Adrenal gland (tissue), 12 donors: ENCODE results near the gene EPHB2. TPM values are rescaled to one million over a fixed set of nuclear protein-coding genes. Genes with fewer than 3 reads are reported as not detected.
"Not testable (repeated sequence)": the region's sequence is repeated elsewhere in the genome, so short reads cannot be mapped to it uniquely, and the experiment has no call there.

Experiments
- DNase-seq, 7 donors: peaks; one replicate each; pipeline ENCODE4 v3.0.0-alpha.2; 2019 to 2020
- H3K27ac ChIP-seq, 5 donors: fragments of 200-600 bp; sonication (generic) in 4 of 5; 1 replicate in 3 of 5; 2 replicates in 2 of 5; pipeline versions ENCODE4 v1.5.1 to v1.8.0; 2016 to 2020; ENCODE audit warnings: mild to moderate bottlenecking in 1 of 5
- H3K27me3 ChIP-seq: fragments of 200-600 bp; 2 replicates; pipeline ENCODE4 v1.8.0; 2021
- H3K36me3 ChIP-seq, 2 donors: fragments of 200-600 bp; replicated peaks in 1 of 2; 1 replicate in 1 of 2; 2 replicates in 1 of 2; pipeline versions ENCODE4 v1.5.1 to v1.8.0; 2018 to 2022
- H3K4me1 ChIP-seq, 2 donors: fragments of 200-600 bp; replicated peaks in 1 of 2; 1 replicate in 1 of 2; 2 replicates in 1 of 2; pipeline versions ENCODE4 v1.5.1 to v1.8.0; 2018 to 2021
- H3K4me3 ChIP-seq, 4 donors: fragments of 200-600 bp; sonication (generic) in 3 of 4; one replicate each; pipeline ENCODE4 v1.5.1; 2016 to 2018
- H3K9me3 ChIP-seq, 3 donors: fragments of 200-600 bp; sonication (generic) in 1 of 3; replicated peaks in 1 of 3; 1 replicate in 2 of 3; 2 replicates in 1 of 3; pipeline versions ENCODE4 v1.5.1 to v1.8.0; 2016 to 2021
- CTCF ChIP-seq, 6 experiments: fragments of 450-650 bp in 4 of 6; fragments of 200-600 bp in 2 of 6; sonication (generic) in 1 of 6; IDR thresholded peaks; 1 replicate in 5 of 6; 2 replicates in 1 of 6; pipeline versions ENCODE4 v1.5.1 to v1.8.0; 2016 to 2021; ENCODE audit warnings: antibody characterized with exemption in 6 of 6, mild to moderate bottlenecking in 2 of 6, moderate library complexity in 1 of 6
- POLR2A ChIP-seq, 2 donors: fragments of 450-650 bp; IDR thresholded peaks; one replicate each; pipeline ENCODE4 v1.6.1; 2017; ENCODE audit warnings: antibody characterized with exemption in 2 of 2, mild to moderate bottlenecking in 2 of 2, moderate library complexity in 1 of 2
- WGBS, 4 donors: extraction: QIAGEN DNeasy Blood & Tissue Kit in 2 of 4; methylation state at CpG; one replicate each; pipeline versions ENCODE4 v1.1.5 to v1.1.7; 2013 to 2017; 5-methylcytosine and 5-hydroxymethylcytosine counted together
- intact Hi-C, 2 donors: fragments of 100-400 bp; cut with DNase I; formaldehyde crosslinking; loops; one replicate each; pipeline versions ENCODE4 v1.14.1 to v1.15.0; 2022 to 2023
- polyA plus RNA-seq, 3 donors: library from polyadenylated mRNA; stranded (reverse); fragments of 200-250 nt in 2 of 3; fragments of 350-450 nt in 1 of 3; fragmentation: Illumina TruSeq in 1 of 3; extraction: RNeasy Lipid Tissue Mini Kit (QIAGEN cat#74804) in 1 of 3; gene quantifications; one replicate each; pipeline ENCODE4 v1.2.3, GENCODE V29; 2013 to 2014
- total RNA-seq, 9 donors: library from RNA; depleted of rRNA in 4 of 9; stranded (reverse); fragments of >200 nt in 4 of 9; fragments of 120-200 nt in 1 of 9; fragmentation: NEBNext Ultra II Directional in 1 of 9; extraction: Animal tissue kit (Norgen Biotek cat#: 25700) in 1 of 9; gene quantifications; one replicate each; pipeline versions ENCODE4 v1.1.0 to v1.2.4, GENCODE V29; 2013 to 2023
- donor health status: healthy with polysubstance abuse.
- donor health status: Bipolar disorder and iron deficiency.
- donor health status: DM: yes; HTN: yes; CAD: no.
- donor health status: DM: no; HTN: no; CAD: no.
- donor health status: DM: no; HTN: no; CAD: no.
- donor health status: DM: yes; HTN: yes; CAD: no.

EPHB2 gene
- total and polyA plus RNA-seq, 12 donors: 0.67 to 10.3 (median 3.1) TPM

DNA sequence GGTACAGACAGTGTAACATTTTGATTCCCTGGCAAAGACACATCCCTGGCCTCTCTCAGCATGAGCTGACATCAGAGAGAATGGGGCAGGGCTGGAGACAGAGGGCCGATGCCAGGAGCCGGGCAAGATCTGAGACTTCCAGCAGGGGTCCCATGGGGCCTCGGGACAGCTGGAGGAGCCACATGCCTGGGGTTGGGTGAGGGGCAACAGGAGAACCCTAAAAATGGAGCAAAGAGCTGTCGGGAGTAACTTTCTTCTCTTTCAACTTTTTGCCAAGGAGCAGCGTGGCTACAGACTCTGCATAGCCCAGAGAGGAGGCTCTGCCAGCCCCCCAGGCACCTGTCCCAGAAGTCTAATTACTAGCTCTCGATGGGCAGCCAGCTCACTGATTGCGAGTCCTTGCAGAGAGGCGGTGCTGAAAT lies 131.2 kb downstream of the EPHB2 start:
- H3K9me3 ChIP-seq: no peaks in the 10 kb centered on the region
- TF ChIP-seq POLR2A (IDR thresholded peaks at IDR 0.05) (no peak), CTCF (IDR thresholded peaks at IDR 0.05) (no peak)
- DNase-seq: peak in 1 of 7 donors; percentile 38
- WGBS, 4 donors: 64 to 76% (median 70%) methylated on average over 8 of the region's 8 CpGs
- H3K36me3 ChIP-seq: no peaks in the 10 kb centered on the region
- no peaks in the 10 kb centered on the region for H3K27me3 ChIP-seq
- H3K27ac ChIP-seq: no peak overlapping the region
- H3K4me1 ChIP-seq: no peaks in the 10 kb centered on the region
- no peak overlapping the region for H3K4me3 ChIP-seq
- intact Hi-C loops: no loop called here

GRCh38 chr1:22843441-22844183 lies 133.0 kb downstream of the EPHB2 start:
- 89 to 94% (median 90%) methylated on average over 11 of the region's 11 CpGs for WGBS, 4 donors
- H3K27me3 ChIP-seq, intact Hi-C loops: not testable (repeated sequence)

GRCh38 chr1:22844621-22845020 lies 134.0 kb downstream of the EPHB2 start:
- H3K9me3 ChIP-seq: no peaks in the 10 kb centered on the region
- no peak overlapping the region for H3K4me3 ChIP-seq
- no peak overlapping the region for H3K27ac ChIP-seq
- intact Hi-C loops: no loop called here
- TF ChIP-seq POLR2A (IDR thresholded peaks at IDR 0.05) (no peak), CTCF (IDR thresholded peaks at IDR 0.05) (no peak)
- 83 to 95% (median 91%) methylated on average over 3 to 5 of the region's 5 CpGs for WGBS, 4 donors
- DNase-seq: no peak
- no peaks in the 10 kb centered on the region for H3K4me1 ChIP-seq
- H3K36me3 ChIP-seq: no peaks in the 10 kb centered on the region
- H3K27me3 ChIP-seq: no peaks in the 10 kb centered on the region

More at GRCh38 chr1:22843441-22844183, 133.0 kb downstream of the EPHB2 start:
- H3K4me3 ChIP-seq, H3K36me3 ChIP-seq, H3K9me3 ChIP-seq, H3K4me1 ChIP-seq, DNase-seq, H3K27ac ChIP-seq: not testable (repeated sequence)

DNA sequence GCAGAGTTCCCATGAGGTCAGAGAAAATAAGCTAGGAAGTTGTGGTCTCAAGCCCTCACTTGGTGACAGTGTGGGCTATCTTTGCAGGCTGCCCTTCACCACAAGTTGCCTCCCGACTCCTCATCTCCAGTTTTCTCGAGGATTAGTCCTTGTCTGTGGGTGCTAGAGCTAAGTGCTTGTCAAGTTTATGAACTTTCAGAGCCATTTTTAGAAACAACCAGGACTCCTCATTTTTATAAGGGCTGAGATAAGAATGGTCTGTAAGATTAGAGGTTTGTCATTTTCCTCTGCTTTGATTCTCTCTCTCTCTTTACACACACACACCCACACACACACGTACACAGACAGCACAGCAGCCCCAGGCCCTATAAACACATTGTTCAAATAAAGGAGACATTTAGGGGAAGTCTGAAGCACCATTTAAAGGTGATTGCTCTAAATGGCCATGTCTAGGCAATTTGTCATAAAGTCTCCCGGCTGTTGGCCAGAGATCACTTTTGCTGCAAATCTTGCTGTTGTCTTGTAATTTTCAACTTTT lies 134.8 kb downstream of the EPHB2 start:
- intact Hi-C loops: no loop called here
- Histone ChIP-seq H3K4me1 (no peaks in the 10 kb centered on the region), H3K4me3 (no peak overlapping the region), H3K27me3 (no peaks in the 10 kb centered on the region), H3K27ac (no peak overlapping the region), H3K9me3 (no peaks in the 10 kb centered on the region), H3K36me3 (no peaks in the 10 kb centered on the region)
- TF ChIP-seq CTCF (IDR thresholded peaks at IDR 0.05) (no peak), POLR2A (IDR thresholded peaks at IDR 0.05) (no peak)
- 48 to 70% (median 54%) methylated on average over 4 of the region's 4 CpGs for WGBS, 4 donors
- DNase-seq: no peak

GRCh38 chr1:22846458-22846857 lies 135.8 kb downstream of the EPHB2 start:
- no peak overlapping the region for H3K4me3 ChIP-seq
- H3K36me3 ChIP-seq: no peaks in the 10 kb centered on the region
- TF ChIP-seq POLR2A (IDR thresholded peaks at IDR 0.05) (no peak), CTCF (IDR thresholded peaks at IDR 0.05) (no peak)
- no peak for DNase-seq
- no peaks in the 10 kb centered on the region for H3K4me1 ChIP-seq
- intact Hi-C loops: no loop called here
- no peaks in the 10 kb centered on the region for H3K27me3 ChIP-seq
- no peaks in the 10 kb centered on the region for H3K9me3 ChIP-seq
- H3K27ac ChIP-seq: no peak overlapping the region
- WGBS, 4 donors: 68 to 82% (median 71%) methylated on average over 11 to 12 of the region's 12 CpGs
